Measurements from ENCODE around the gene LTO1.

Gene LTO1

DNA sequence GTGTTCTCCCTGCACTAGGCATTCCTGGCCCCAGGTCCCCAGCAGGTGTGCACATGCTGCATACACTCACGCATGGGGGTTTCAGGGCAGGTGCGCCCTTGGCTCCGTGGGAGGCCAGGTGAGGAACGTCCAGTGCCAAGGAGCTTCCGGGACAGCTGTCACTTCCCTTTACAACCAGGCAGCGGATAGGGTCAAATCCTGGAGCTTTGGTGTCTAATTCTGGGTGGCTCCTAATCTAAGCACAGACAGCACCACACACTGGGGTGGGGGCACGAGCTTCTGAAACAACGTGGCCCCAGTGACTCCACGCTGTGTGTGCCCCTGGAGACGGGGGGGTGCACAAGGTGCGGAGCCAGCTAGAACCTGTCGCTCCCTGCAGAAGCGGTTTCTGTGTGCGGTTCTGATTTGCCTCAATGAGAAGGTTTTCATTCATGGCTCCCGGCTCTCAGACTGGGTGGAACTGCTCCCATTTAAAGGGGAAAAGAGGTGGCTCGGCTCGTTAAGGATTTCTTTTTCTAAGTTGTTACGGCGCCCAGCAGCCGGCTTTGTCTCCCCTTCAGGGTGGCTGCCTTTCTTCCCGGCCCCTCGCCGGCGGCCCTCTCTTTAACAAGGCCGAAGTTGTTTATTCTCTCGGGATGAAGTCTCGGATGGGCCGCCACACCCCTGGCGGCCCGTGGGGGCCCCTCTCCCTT, 29.2 kb downstream of the LTO1 start:
- TF ChIP-seq GATA1 (IDR thresholded peaks at IDR 0.05; ENCODE audit: low read depth, low read length) (no peak), POLR2A (IDR thresholded peaks at IDR 0.05; ENCODE audit: low read length) (no peak)
- no peak for DNase-seq

DNA sequence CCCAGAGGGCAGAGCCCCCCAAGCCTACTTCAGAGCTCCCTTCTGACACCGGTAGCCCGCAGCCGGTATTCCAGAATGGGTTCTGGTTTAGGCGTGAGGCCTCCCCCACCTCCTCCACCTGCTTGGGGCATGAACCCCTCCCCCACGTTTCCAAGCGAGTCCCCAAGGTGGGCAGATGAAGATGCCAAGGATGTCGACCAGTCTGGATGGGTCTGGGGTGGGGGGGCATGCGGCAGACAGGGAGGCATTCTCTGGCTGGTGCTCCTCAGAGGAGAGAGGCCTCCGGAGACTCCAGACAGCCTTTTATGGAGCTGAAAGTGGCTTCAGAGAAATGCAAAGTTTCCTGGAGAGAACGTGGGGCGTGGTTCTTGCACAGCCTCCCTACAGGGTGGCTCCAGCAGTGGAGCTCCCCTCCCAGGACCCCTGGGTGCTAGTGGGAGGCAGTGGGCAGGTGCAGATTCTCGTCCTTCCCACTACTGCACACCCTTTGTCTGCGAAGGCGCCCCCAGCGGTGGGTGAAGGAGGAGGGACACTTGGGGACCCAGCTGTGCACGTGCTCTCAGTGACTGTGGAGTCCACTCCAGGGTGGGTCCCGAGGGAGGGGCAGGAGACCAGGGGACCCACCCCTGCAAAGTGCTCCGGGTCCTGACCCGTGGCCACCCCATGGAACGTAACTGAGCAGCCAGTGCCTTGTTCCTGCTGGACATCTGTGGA, 30.0 kb downstream of the LTO1 start:
- TF ChIP-seq POLR2A (IDR thresholded peaks at IDR 0.05; ENCODE audit: low read length) = no peak
- no peak for TF ChIP-seq GATA1 (IDR thresholded peaks at IDR 0.05; ENCODE audit: low read depth, low read length)
- DNase-seq = no peak

- TF ChIP-seq GATA1 (IDR thresholded peaks at IDR 0.05; ENCODE audit: low read depth, low read length) (no peak), POLR2A (IDR thresholded peaks at IDR 0.05; ENCODE audit: low read length) (no peak)
- DNase-seq = peak; percentile 9 to 18
Observed at GRCh38 chr11:69644071-69644961, 30.8 kb downstream of the LTO1 start.

GRCh38 chr11:69643646-69644045, 31.5 kb downstream of the LTO1 start:
- TF ChIP-seq GATA1 (IDR thresholded peaks at IDR 0.05; ENCODE audit: low read depth, low read length) (no peak), POLR2A (IDR thresholded peaks at IDR 0.05; ENCODE audit: low read length) (no peak)
- DNase-seq = no peak

- peak; percentile 76 to 85 for DNase-seq
- no peak for TF ChIP-seq GATA1 (IDR thresholded peaks at IDR 0.05; ENCODE audit: low read depth, low read length)
- TF ChIP-seq POLR2A (IDR thresholded peaks at IDR 0.05; ENCODE audit: low read length) = no peak
Observed at GRCh38 chr11:69642913-69643632, 32.1 kb downstream of the LTO1 start.

GRCh38 chr11:69642549-69642912, 32.6 kb downstream of the LTO1 start:
- DNase-seq = peak in 1 of 2 experiments; percentile 28
- TF ChIP-seq POLR2A (IDR thresholded peaks at IDR 0.05; ENCODE audit: low read length) = no peak
- TF ChIP-seq GATA1 (IDR thresholded peaks at IDR 0.05; ENCODE audit: low read depth, low read length) = no peak

- TF ChIP-seq POLR2A (IDR thresholded peaks at IDR 0.05; ENCODE audit: low read length) (no peak), GATA1 (IDR thresholded peaks at IDR 0.05; ENCODE audit: low read depth, low read length) (no peak)
- DNase-seq = no peak
Observed at GRCh38 chr11:69641681-69642548, 33.2 kb downstream of the LTO1 start.

DNA sequence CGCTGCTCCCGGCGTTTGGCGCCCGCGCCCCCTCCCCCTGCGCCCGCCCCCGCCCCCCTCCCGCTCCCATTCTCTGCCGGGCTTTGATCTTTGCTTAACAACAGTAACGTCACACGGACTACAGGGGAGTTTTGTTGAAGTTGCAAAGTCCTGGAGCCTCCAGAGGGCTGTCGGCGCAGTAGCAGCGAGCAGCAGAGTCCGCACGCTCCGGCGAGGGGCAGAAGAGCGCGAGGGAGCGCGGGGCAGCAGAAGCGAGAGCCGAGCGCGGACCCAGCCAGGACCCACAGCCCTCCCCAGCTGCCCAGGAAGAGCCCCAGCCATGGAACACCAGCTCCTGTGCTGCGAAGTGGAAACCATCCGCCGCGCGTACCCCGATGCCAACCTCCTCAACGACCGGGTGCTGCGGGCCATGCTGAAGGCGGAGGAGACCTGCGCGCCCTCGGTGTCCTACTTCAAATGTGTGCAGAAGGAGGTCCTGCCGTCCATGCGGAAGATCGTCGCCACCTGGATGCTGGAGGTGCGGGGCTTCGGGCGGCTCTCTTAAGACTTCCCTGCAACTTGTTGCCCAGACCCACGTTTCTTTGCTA, 34.1 kb downstream of the LTO1 start, which contains the start of gene CCND1:
Gene CCND1, plus strand, starts transcription at position 162 of the 587 bp plus-strand sequence. Its CDS starts 158 bp downstream, at position 320.
- DNase-seq = no peak
- no peak for TF ChIP-seq POLR2A (IDR thresholded peaks at IDR 0.05; ENCODE audit: low read length)
- no peak for TF ChIP-seq GATA1 (IDR thresholded peaks at IDR 0.05; ENCODE audit: low read depth, low read length)

- no peak for DNase-seq
Observed at GRCh38 chr11:69640260-69640994, 34.7 kb downstream of the LTO1 start.

GRCh38 chr11:69639831-69640230, 35.3 kb downstream of the LTO1 start:
- no peak for TF ChIP-seq POLR2A (IDR thresholded peaks at IDR 0.05; ENCODE audit: low read length)

More at GRCh38 chr11:69640260-69640994, 34.7 kb downstream of the LTO1 start:
- TF ChIP-seq POLR2A (IDR thresholded peaks at IDR 0.05; ENCODE audit: low read length) (no peak), GATA1 (IDR thresholded peaks at IDR 0.05; ENCODE audit: low read depth, low read length) (no peak)

DNA sequence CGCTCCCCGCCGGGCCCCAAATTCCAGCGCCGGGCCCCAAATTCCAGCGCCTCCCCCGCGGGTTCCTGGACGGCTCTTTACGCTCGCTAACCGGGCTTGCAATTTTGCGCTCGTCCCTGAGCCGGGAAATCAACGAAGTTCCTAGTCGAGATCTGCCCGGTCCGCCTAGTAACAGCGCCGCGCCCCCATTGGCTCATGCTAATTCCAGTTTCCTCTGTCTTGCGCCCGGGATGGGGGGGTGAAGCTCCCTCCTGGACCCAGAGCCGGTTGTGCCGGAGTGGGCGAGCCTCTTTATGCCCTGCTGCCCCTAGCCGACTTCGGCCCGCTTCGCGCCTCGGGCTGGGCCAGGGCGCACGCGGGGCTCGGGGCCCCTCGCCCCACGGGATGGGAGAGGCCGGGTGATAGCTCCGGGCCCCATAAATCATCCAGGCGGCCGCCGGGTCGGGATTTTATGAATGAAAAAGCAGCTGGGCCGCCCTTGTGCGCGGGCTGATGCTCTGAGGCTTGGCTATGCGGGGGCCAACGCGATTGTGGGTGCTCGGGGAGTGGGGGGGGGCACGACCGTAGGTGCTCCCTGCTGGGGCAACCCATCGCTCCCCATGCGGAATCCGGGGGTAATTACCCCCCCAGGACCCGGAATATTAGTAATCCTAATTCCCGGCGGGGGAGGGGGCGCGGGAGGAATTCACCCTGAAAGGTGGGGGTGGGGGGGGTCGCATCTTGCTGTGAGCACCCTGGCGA, 36.0 kb downstream of the LTO1 start:
- TF ChIP-seq POLR2A (IDR thresholded peaks at IDR 0.05; ENCODE audit: low read length) (no peak), GATA1 (IDR thresholded peaks at IDR 0.05; ENCODE audit: low read depth, low read length) (no peak)
- peak; percentile 13 to 32 for DNase-seq

More at GRCh38 chr11:69639831-69640230, 35.3 kb downstream of the LTO1 start:
- no peak for DNase-seq

Data from erythroblast (primary cell).